K562 (cell line): ENCODE data around the gene MEIS2. TPM values are rescaled to one million over a fixed set of nuclear protein-coding genes. Genes with fewer than 3 reads are reported as not detected.

ENCODE experiments used
- ATAC-seq: fragments of 200-7000 bp; cut with Tn5 transposase; 3 replicates; pipeline ENCODE4 v1.9.1; 2020; ENCODE audit warnings: moderate library complexity
- BruUV-seq: library from RNA; stranded (reverse); fragments of 400-500 nt; replicated peaks from 2 replicates; lab custom pipeline; 2021; lab: Mats Ljungman, UMichigan
- CTCF ChIA-PET: fragments of 300-600 bp; formaldehyde crosslinking; extraction: SDS; loops from one replicate; lab custom pipeline; 2021; ENCODE audit warnings: low intra/inter-chr PET ratio; lab: Yijun Ruan, JAX
- POLR2A ChIA-PET: fragments of 300-600, 350-650 bp; sonication (Branson Sonifier 250); formaldehyde crosslinking; extraction: SDS; loops from one replicate; lab custom pipeline; 2021; ENCODE audit warnings: antibody characterized with exemption, inconsistent platforms; lab: Yijun Ruan, JAX
- DNase-seq, 4 experiments: peaks; one replicate each; pipeline versions ENCODE4 v3.0.0 to v3.0.0-alpha.2; 2011 to 2018; ENCODE audit warnings: low spot score in 3 of 4, mixed read lengths in 3 of 4; ENCODE audit errors: extremely low read depth in 1 of 4
- FAIRE-seq: peaks from 2 replicates; lab custom pipeline; 2011; peaks lifted over from hg19 to GRCh38; lab: Jason Lieb, UNC
- H2AFZ ChIP-seq: 2 replicates; pipeline ENCODE4 v1.6.0; 2011; ENCODE audit warnings: low read depth, low read length, control low read depth, inconsistent platforms
- H3K27ac ChIP-seq: fragments of 200-600 bp; 3 replicates; pipeline ENCODE4 v1.8.0; 2011; ENCODE audit warnings: low read depth, mild to moderate bottlenecking, control low read depth, inconsistent platforms, low read length, moderate library complexity, mixed read lengths; ENCODE audit errors: extremely low read depth
- H3K27me3 ChIP-seq, 2 experiments: fragments of 300-600 bp in 1 of 2; 2 replicates in 1 of 2; 3 replicates in 1 of 2; pipeline versions ENCODE4 v1.6.0 to v1.8.0; 2011; ENCODE audit warnings: inconsistent platforms in 2 of 2, low read length in 2 of 2, mild to moderate bottlenecking in 1 of 2, mixed read lengths in 1 of 2, moderate library complexity in 1 of 2; ENCODE audit not compliant: control insufficient read depth in 2 of 2, insufficient read depth in 2 of 2
- H3K36me3 ChIP-seq: fragments of 300-600 bp; 3 replicates; pipeline ENCODE4 v1.8.0; 2011; ENCODE audit warnings: mild to moderate bottlenecking, low read length, inconsistent platforms; ENCODE audit not compliant: control insufficient read depth, insufficient read depth
- H3K4me1 ChIP-seq, 2 experiments: fragments of 200-600 bp in 1 of 2; replicated peaks in 1 of 2; 2 replicates in 1 of 2; 3 replicates in 1 of 2; pipeline versions ENCODE4 v1.5.1 to v1.8.0; 2011; ENCODE audit warnings: inconsistent platforms in 2 of 2, low read length in 2 of 2, mild to moderate bottlenecking in 1 of 2, mixed read lengths in 1 of 2, moderate library complexity in 1 of 2; ENCODE audit not compliant: control insufficient read depth in 2 of 2, insufficient read depth in 2 of 2
- H3K4me2 ChIP-seq: 2 replicates; pipeline ENCODE4 v1.6.1; 2011; ENCODE audit warnings: low read length, control low read depth, inconsistent platforms, mixed read lengths; ENCODE audit not compliant: insufficient read depth
- H3K4me3 ChIP-seq: fragments of 200-600 bp; sonication (generic), shearing (Covaris generic); 2 replicates; pipeline ENCODE4 v1.5.1; 2016; ENCODE audit warnings: control low read depth, inconsistent platforms
- H3K79me2 ChIP-seq: fragments of 200-600 bp; 3 replicates; pipeline ENCODE4 v1.8.0; 2011; ENCODE audit warnings: low read length, inconsistent platforms; ENCODE audit not compliant: control insufficient read depth, insufficient read depth
- H3K9ac ChIP-seq, 2 experiments: 2 replicates each; pipeline versions ENCODE4 v1.6.0 to v1.6.1; 2011; ENCODE audit warnings: low read depth in 2 of 2, low read length in 2 of 2, control low read depth in 1 of 2, inconsistent platforms in 1 of 2, mild to moderate bottlenecking in 1 of 2, mixed read lengths in 1 of 2; ENCODE audit not compliant: insufficient read depth in 1 of 2
- H3K9me1 ChIP-seq: one replicate; pipeline ENCODE4 v1.6.0; 2011; ENCODE audit warnings: inconsistent platforms, mild to moderate bottlenecking, low read length, moderate library complexity; ENCODE audit not compliant: control insufficient read depth, insufficient read depth
- H3K9me3 ChIP-seq: replicated peaks from 2 replicates; pipeline ENCODE4 v1.5.1; 2011; ENCODE audit warnings: low read depth, low read length, inconsistent platforms; ENCODE audit not compliant: control insufficient read depth, insufficient read depth
- H4K20me1 ChIP-seq: replicated peaks from 2 replicates; pipeline ENCODE4 v1.6.1; 2011; ENCODE audit warnings: low read length, inconsistent platforms, mixed read lengths; ENCODE audit not compliant: control insufficient read depth, insufficient read depth
- CEBPZ ChIP-seq: fragments of 150-350 bp; IDR thresholded peaks from 2 replicates; pipeline ENCODE4 v1.6.1; 2014; ENCODE audit warnings: low read depth, mild to moderate bottlenecking, low read length, borderline replicate concordance
- E2F1 ChIP-seq: sonication (generic); formaldehyde crosslinking; IDR thresholded peaks from 2 replicates; pipeline ENCODE4 v1.8.1; 2023; ENCODE audit warnings: mild to moderate bottlenecking, missing genetic modification reagents, moderate library complexity
- POLR2H ChIP-seq: IDR thresholded peaks from 2 replicates; pipeline ENCODE4 v1.6.1; 2016; ENCODE audit warnings: missing genetic modification characterization, low read depth, mild to moderate bottlenecking, control low read depth, missing compliant biosample characterization, moderate library complexity
- PTBP1 ChIP-seq: fragments of 200-400 bp; formaldehyde crosslinking; IDR thresholded peaks from 2 replicates; pipeline ENCODE4 v1.6.1; 2017; ENCODE audit warnings: low read depth, low read length
- RCOR1 ChIP-seq, 2 experiments: IDR thresholded peaks; 2 replicates each; pipeline ENCODE4 v1.6.1; 2012; ENCODE audit warnings: low read depth in 2 of 2, low read length in 2 of 2, borderline replicate concordance in 1 of 2, improper control_type of control experiment in 1 of 2
- SNAPC5 ChIP-seq: fragments of 250-450 bp; sonication (Bioruptor Pico); IDR thresholded peaks from 2 replicates; pipeline ENCODE4 v1.8.0; 2021; ENCODE audit warnings: moderate library complexity, mild to moderate bottlenecking, inconsistent platforms
- TOE1 ChIP-seq, 2 experiments: fragments of 450-650 bp in 1 of 2; sonication (generic) in 1 of 2; formaldehyde crosslinking in 1 of 2; IDR thresholded peaks; 2 replicates each; pipeline versions ENCODE4 v1.7.1 to v1.8.0; 2016 to 2022; ENCODE audit warnings: borderline replicate concordance in 2 of 2, mild to moderate bottlenecking in 2 of 2, antibody characterized with exemption in 1 of 2, inconsistent platforms in 1 of 2, low read depth in 1 of 2, missing genetic modification reagents in 1 of 2, moderate library complexity in 1 of 2
- ZBTB2 ChIP-seq: fragments of 450-650 bp; IDR thresholded peaks from 2 replicates; pipeline ENCODE4 v1.6.1; 2016; ENCODE audit warnings: antibody characterized with exemption
- ZBTB34 ChIP-seq: fragments of 250-450 bp; sonication (Bioruptor Pico); IDR thresholded peaks from 2 replicates; pipeline ENCODE4 v1.8.0; 2021; ENCODE audit warnings: mild to moderate bottlenecking, moderate library complexity
- ZEB2 ChIP-seq: fragments of 450-650 bp; IDR thresholded peaks from 2 replicates; pipeline ENCODE4 v1.6.1; 2016
- WGBS: fragments of 100-300 bp; shearing (Covaris generic); methylation state at CpG from one replicate; pipeline ENCODE4 v1.1.6; 2016; ENCODE audit warnings: low coverage, mixed read lengths; ENCODE audit not compliant: insufficient coverage; ENCODE audit errors: missing lambda C conversion rate; 5-methylcytosine and 5-hydroxymethylcytosine counted together
- in situ Hi-C: fragments of 300-500 bp; cut with MboI; formaldehyde crosslinking; loops from 4 replicates; pipeline ENCODE4 v1.15.0; 2018; ENCODE audit warnings: inconsistent platforms, mixed read lengths
- intact Hi-C: fragments of 100-400 bp; cut with micrococcal nuclease; formaldehyde crosslinking; loops from 2 replicates; pipeline ENCODE4 v1.14.2; 2022
- polyA plus RNA-seq, 8 experiments: library from polyadenylated mRNA; depleted of rRNA in 4 of 8; stranded (reverse) in 5 of 8; unstranded in 3 of 8; fragments of >200 nt; fragmentation: Nextera tagmentation in 2 of 8; fragmentation: Illumina TruSeq in 1 of 8; extraction: Ambion mirVana in 2 of 8; extraction: Trizol in 1 of 8; gene quantifications; 2 replicates each; pipeline versions ENCODE4 v1.2.1 to v1.2.3, GENCODE V29; 2011 to 2014; ENCODE audit warnings: inconsistent platforms in 1 of 8, missing spikeins in 1 of 8
- total RNA-seq, 7 experiments: library from RNA; depleted of rRNA in 6 of 7; stranded (reverse); fragments of >200 nt in 6 of 7; fragmentation: Illumina TruSeq in 2 of 7; extraction: Trizol in 2 of 7; gene quantifications; 2 replicates each; pipeline versions ENCODE4 v1.2.1 to v1.2.3, GENCODE V29; 2011 to 2021; ENCODE audit warnings: low replicate concordance in 1 of 7

MEIS2 gene
- total and polyA plus RNA-seq, 9 of the 15 experiments (the other 6 are each of a cell fraction or from before 2014, with no cell fraction given): 7.5 to 64.2 (median 22.3) TPM

- TF ChIP-seq ZBTB34 (CRISPR knock-in tag) (no peak), E2F1 (CRISPR knock-in tag) (no peak), POLR2H (tag) (no peak), TOE1 (IDR thresholded peaks at IDR 0.05; ENCODE audit: borderline replicate concordance) (no peak), TOE1 (CRISPR knock-in tag; IDR thresholded peaks at IDR 0.05; ENCODE audit: borderline replicate concordance, low read depth) (no peak), PTBP1 (no peak)
Measured at GRCh38 chr15:36938764-36939163, 161.6 kb downstream of the MEIS2 start (continued).

- intact Hi-C loops: no loop called here
- in situ Hi-C loops: no loop called here
- ATAC-seq (no peak), DNase-seq (no peak), FAIRE-seq (no peak)
- no peaks in the 10 kb centered on the region for H4K20me1 ChIP-seq
- H3K9me3 ChIP-seq: no peaks in the 10 kb centered on the region
- no peak overlapping the region for H3K9ac ChIP-seq
- H3K27me3 ChIP-seq: no peaks in the 10 kb centered on the region
- no peak overlapping the region for H3K27ac ChIP-seq
- TF ChIP-seq SNAPC5: no peak
- TF ChIP-seq CEBPZ: no peak
- no peak for TF ChIP-seq PTBP1
- TF ChIP-seq ZBTB2: no peak
- no peak for TF ChIP-seq RCOR1 (IDR thresholded peaks at IDR 0.05; ENCODE audit: borderline replicate concordance in 1 of 2, low read depth in 2 of 2, low read length in 2 of 2)
- TF ChIP-seq ZEB2: no peak
- ChIA-PET POLR2A (interaction anchor here (0.6 kb wide), 2 partner anchors 8 to 1996 kb away, joined by 3 read pairs; no protein-coding TSS in a partner anchor), CTCF (no interaction called here)
- no peaks in the 10 kb centered on the region; a peak in 1 of 5 replicates for H3K4me1 ChIP-seq
- 95% methylated on average over 4 of the region's 4 CpGs for WGBS
- no peaks in the 10 kb centered on the region for H3K9me1 ChIP-seq
- no peak overlapping the region for H3K4me3 ChIP-seq
- no peak overlapping the region for H2AFZ ChIP-seq
- BruUV-seq: no TSS peak
- H3K36me3 ChIP-seq: peaks cover 21% of the 10 kb centered on the region
- no peaks in the 10 kb centered on the region for H3K79me2 ChIP-seq
- no peak overlapping the region for H3K4me2 ChIP-seq
Measured at GRCh38 chr15:36938131-36938530, 162.2 kb downstream of the MEIS2 start.
